ENCODE data around the gene NPAS3.

NPAS3 gene

GRCh38 chr14:33257796-33258195, 319.1 kb downstream of the NPAS3 start:
- no peak for DNase-seq (ENCODE audit: low spot score)

- DNase-seq (ENCODE audit: low spot score): no peak
These were observed 321.1 kb downstream of the NPAS3 start for GRCh38 chr14:33259764-33260163.

DNA sequence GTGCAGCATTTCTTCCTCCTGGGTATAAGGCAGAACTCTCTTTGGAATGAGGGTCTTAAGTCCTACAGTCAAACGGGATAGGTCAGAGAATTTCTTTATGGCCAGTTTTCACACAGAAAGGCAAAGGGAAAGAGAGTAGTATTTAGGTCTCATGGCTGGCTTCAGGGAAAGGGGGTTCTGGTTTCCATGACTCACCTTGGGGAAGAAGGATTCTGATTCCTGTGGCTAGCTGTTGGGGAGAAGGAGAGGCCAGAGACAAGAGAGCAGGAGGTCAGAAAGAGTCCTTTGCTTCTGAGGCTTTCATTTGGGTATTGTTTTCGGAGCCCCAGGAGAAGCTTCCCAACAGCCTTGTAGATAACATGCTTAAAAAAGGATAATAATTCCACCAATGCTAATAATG, 332.5 kb downstream of the NPAS3 start:
- no peak for DNase-seq (ENCODE audit: low spot score)

GRCh38 chr14:33271891-33272290, 333.2 kb downstream of the NPAS3 start:
- no peak for DNase-seq (ENCODE audit: low spot score)

DNA sequence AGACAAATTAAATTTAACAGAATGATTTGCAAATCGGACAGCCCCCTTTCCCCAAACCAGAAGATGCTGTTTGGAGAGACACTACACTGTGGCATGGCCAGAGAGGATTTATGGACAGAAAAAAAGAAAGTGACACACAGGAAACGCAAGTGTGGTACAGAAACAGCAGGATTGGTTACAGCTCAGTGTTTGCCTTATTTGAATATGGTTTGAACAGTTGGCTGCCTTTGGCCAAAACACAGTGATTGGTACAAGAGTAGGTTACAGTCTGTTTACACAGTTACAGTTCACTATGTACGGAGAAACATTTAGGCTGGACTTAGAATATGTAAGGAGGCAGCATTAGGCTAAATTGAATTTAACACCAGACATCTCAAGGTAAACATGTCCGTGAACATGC, 335.3 kb downstream of the NPAS3 start:
- peak; percentile 1 for DNase-seq (ENCODE audit: low spot score)

DNA sequence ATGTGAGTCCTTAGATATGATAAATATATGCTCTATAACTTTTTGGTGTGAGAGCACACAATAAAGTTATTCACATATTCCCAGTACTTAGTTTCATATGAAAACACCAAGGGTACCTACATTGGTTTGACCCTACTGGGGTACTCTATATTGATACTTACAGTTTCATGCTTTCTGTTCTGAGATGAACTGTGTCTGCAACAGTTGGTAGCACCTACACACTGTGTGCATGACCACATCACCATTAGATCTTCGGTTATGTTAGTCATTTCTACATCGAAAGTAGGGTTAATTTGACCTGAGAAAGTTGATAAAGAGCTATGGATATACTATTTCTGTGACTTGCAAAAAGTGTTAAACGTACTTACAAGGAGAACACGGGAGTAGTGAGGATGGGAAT, 337.2 kb downstream of the NPAS3 start:
- DNase-seq (ENCODE audit: low spot score): no peak

- no peak for DNase-seq (ENCODE audit: low spot score)
These were observed 341.2 kb downstream of the NPAS3 start for GRCh38 chr14:33279865-33280264.

DNA sequence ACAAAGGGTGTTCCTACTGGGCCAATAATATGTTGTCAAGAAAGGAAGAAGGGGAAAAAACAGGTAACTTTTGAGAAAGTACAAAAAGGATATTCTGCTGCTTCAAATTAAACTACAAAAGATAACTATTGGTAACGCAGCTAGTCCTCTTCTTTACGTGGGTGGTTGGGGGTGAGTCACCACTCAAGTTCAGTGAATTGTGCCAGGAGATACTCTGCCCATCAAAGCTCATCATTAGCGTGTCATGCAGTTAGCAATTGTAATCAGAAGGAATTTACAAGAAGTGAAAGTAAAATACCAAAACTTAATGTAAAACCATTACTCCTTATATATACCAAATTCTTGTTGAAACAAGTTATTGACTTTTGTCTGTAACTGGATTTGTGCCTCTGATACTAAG, 342.0 kb downstream of the NPAS3 start:
- no peak for DNase-seq (ENCODE audit: low spot score)

- DNase-seq (ENCODE audit: low spot score): no peak
These were observed 343.9 kb downstream of the NPAS3 start for GRCh38 chr14:33282331-33283230.

- no peak for DNase-seq (ENCODE audit: low spot score)
These were observed 347.4 kb downstream of the NPAS3 start for GRCh38 chr14:33285902-33286700.

GRCh38 chr14:33287189-33287588, 348.5 kb downstream of the NPAS3 start:
- no peak for DNase-seq (ENCODE audit: low spot score)

GRCh38 chr14:33290641-33291040, 352.0 kb downstream of the NPAS3 start:
- no peak for DNase-seq (ENCODE audit: low spot score)

DNA sequence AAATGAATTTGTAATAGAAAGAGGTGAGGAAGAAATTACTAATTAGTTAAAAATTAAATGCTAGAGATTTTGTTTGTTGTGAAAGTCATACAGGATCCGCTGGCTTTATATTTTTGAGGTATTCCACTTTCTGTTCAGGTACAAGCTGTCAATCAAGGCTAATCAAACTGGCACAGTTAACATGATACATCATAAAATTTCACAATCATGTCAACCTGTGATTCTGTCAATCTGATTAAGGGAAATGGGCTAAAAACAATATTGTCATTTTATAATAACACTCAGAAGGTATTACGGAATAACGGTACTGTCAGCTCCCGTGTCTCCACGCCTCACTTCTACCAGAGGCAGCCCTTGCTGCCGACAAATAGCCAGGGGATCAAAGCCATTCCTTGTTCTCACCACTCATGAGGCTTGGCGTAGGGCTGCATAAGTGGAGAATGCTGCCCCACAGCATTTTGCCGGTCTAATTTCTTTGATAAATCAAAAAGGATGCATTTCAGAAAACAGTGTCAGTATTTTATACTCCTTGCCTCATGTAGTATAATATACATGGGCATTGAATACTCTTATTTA, 352.9 kb downstream of the NPAS3 start:
- DNase-seq (ENCODE audit: low spot score): no peak

DNA sequence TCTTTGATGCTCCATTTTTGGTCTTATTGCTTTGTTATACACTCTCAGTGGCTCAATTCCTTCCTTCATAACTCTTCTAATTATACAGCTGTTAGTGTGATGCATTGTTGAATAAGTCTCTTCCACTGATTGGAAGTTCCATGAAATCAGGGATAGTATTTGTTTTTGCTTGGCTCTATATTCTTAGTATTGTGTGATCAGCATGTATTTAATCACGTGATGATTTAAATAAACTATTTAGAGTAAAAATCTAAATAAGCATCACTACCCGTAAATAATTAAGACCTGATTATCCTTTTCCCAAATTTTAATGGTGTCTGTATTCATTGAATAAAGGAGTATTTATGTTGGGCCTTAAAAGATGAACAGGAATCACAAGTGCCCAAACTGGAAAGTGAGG, 355.7 kb downstream of the NPAS3 start:
- no peak for DNase-seq (ENCODE audit: low spot score)

GRCh38 chr14:33297565-33297964, 358.9 kb downstream of the NPAS3 start:
- DNase-seq (ENCODE audit: low spot score): no peak

DNA sequence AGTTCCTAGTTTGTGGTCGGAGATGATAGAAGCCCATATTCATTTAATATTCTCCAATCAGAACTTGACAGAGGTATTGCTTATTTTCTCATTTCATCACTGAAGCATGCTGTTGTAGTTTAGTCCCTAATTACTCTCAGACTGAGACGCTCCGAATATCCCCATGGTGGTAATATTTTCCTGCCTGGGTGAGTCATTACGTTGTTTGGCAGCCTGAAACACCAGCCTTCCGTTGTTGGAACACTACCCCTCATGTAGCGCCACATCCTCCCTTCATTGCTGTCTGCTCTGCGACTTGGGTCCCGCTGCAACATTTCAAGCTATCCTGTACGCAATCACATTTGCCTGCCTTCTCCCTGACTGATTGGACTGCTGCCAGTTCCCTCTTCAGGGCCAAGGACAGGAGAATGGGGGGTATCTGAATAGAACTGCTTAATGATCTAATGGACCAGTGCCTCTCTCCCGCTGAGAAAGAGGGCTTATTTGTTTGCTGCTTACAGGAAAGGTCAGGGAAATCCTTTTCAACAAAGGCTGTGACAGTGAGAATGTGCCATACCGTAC, 369.1 kb downstream of the NPAS3 start:
- no peak for DNase-seq (ENCODE audit: low spot score)

- DNase-seq (ENCODE audit: low spot score): no peak
These were observed 370.4 kb downstream of the NPAS3 start for GRCh38 chr14:33309106-33309505.

DNA sequence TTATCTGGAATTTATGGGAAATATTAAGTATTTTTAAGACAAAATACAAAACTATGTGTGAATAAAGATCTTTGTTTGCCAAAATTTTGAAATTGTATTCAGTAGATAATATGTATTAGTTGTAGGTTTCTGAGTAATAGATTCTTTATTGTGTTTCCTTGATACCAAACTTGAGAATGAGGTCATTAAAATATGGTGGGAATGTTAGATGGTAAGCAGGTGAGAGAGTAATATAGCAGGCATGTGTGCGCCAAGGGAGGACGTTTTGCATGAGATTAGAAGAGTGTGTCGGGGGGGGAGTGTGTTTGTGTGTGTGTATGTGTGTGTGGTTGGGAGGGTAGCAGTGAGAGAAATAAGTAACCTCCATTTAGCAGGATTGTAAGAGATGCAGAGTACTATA, 376.5 kb downstream of the NPAS3 start:
- no peak for DNase-seq (ENCODE audit: low spot score)

- DNase-seq (ENCODE audit: low spot score): no peak
These were observed 377.0 kb downstream of the NPAS3 start for GRCh38 chr14:33315721-33316120.

- DNase-seq (ENCODE audit: low spot score): no peak
These were observed 379.0 kb downstream of the NPAS3 start for GRCh38 chr14:33317675-33318074.

DNA sequence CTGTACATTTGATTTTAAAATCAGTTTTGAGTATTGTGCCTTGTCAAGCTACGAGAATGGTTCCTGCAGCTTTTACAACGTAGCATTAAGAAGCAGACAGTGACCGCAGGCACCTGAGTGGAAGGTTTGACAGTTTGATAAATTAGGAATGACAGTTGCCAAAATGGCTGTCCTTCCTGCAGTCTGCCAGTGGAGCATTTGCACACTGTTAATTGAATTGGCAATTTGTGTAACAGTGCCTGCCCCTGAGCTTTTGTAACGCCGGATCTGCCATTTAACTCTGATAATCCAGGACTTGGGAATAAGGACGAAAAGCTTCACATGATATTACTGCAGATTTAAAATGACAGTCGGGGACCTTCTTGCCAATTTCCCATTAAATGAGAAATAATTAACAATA, 385.3 kb downstream of the NPAS3 start:
- no peak for DNase-seq (ENCODE audit: low spot score)

GRCh38 chr14:33331176-33331949, 392.7 kb downstream of the NPAS3 start:
- no peak for DNase-seq (ENCODE audit: low spot score)

Measured in NAMALWA (cell line).